ENCODE results near the gene SYT13.

DNA sequence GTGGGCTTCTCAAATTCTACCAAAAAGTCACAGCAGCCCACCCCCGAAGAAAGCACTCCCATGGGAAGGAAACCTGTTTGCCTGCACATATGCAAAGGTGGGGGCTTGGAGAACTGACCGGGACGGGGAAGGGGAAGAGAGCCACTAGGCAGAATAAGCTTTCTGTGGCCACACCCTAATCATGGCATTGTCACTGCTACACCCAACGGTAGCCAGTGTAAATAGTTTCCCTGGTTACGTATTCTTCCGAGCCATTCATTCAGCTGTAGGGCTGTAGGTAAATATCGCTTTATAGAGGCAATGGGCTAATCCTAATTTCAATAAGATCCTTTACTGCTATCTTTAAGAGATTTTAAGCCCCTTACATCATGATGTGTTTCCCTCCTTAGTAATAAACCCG lies 78.0 kb downstream of the SYT13 start:
- TF ChIP-seq YY1 (IDR thresholded peaks at IDR 0.05; ENCODE audit: insufficient read depth, insufficient read length) (no peak), ZNF274 (IDR thresholded peaks at IDR 0.05; ENCODE audit: low read depth, low read length) (no peak)
